NCI-H1436 (cell line): Measurements from ENCODE around the gene ADAMTSL1.

Source experiments
- DNase-seq: peaks from one replicate; lab custom pipeline; 2025; lab: John Stamatoyannopoulos, UW

ADAMTSL1 gene

DNA sequence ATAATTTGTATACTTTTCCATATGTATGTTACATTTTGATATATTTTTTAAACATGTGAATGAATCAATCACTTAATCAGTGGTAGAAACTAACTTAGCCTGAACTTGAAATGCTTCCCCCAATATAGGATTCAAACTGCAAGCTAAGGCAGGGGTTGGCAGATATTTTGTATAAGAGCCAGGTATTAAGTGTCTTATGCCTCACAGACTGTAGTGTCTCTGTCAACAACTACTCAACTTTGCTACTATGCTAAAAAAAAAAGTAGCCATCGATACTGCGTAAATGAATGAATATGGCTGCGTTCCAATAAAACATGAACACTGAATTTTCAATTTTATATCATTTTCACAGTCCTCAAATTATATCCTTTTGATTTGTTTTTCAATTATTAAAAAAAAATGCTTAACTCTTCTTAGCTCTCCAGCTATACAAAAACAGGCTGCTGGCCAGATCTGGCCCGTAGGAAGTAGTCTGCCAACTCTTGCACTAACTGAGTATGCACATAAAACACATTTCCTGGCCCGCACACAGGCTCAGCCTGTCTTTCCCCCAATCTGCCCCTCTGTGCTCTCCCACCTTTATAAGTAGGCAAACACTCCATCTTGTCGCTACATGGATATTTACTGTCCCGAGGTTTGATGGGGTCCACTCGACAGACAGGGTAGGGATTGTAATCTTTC is 467.2 kb downstream of the ADAMTSL1 start:
- DNase-seq = no peak

DNA sequence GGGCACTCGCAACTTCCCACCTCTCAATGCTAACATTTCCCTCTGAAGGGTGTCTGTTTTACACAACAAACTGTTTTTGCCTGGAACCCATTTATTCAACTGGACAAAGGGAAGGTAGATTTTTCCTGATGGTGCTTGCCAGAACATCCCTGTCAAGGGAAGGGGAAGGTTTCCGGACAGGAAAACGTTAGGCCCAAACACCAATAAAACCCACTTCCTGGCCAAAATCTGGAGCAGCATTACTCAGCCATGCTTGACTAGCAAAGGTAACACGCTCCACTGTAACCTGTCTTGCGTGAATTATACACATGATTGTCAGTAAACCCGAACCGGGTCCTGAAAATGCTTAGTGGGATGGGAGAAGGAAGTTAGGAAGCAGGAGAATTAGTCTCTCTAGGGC is 468.8 kb downstream of the ADAMTSL1 start:
- DNase-seq = no peak

DNA sequence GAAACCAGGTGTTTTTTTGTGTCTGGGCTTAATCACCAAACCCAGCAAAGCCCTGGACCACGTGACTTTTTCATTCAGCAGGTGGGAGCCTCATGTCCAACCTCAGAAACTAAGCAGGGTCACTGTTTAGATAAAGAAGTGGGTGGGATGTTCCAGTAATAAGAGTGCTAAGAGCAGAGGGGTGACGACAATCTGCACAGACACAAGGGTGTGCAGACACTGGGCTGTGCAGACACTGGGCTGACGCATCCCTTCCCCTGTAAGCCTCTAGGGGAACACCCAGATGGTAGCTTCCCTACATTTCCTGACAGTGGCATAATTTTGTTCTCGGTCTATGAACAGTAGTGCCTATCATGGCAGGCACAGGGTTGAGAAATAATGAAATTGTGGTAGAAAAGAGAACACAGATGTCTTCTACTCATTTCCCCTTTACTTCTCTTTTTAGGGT is 474.0 kb downstream of the ADAMTSL1 start:
- no peak for DNase-seq

DNA sequence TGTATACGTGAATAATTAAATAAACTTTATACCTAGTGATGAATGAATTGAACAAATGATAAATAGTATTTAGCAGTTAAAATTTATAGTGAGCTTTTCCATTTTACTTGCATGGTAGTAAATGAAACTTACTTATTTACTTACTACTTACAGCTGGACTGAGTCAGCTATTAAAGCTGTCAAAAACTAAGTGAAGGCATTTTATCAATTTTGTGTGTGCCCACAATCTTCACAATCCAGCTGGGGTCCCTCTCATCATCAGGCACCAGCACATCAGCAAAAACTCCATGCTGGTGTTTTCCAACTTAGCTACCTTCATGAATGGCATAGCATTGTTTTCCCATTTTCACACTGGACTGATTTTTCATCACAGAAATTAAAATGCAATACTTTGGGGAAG is 478.0 kb downstream of the ADAMTSL1 start:
- DNase-seq = no peak

DNA sequence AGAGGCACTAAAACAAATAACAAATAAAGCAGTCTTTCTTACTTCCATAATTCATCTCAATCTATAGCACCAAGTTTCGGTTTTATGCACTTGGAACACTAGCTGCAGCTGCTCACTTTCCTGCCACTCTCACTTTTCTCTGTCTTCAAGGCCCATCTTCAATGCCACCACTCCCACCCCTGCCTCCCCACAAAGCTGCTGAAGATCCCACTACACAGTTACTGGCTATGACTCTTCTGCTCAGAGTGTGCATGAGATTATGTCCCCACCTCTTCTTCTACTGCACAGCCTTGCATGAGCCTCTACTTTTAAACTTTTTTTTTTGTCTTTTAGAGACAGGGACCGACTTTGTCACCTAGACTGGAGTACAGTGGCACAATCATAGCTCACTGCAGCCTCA is 481.7 kb downstream of the ADAMTSL1 start:
- DNase-seq = no peak
